ENCODE measurements around the gene FYB2. TPM values are rescaled to one million over a fixed set of nuclear protein-coding genes. Genes with fewer than 3 reads are reported as not detected.

FYB2 gene
- polyA plus RNA-seq, 1 donor (not counting 4 experiments of a cell fraction or from before 2014, with no cell fraction given): not detected

DNA sequence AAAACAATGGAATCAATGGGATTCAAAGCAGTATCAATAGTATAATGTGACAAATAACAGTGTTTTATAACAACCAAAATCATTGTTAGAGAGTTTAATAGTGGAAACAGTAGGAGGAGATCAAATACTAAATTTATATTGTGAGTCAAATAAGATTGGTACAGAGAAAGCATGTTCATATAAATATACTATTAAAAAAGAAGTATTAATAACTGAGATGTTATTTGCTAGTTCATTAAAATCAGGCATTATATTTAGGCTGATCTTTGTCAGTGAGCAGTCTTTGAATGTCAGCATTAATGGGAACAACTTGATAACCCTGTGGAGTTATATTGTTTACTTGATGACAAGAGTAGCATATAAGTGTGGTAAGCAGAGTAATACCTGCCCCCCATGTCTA is 143.4 kb downstream of the FYB2 start:
- dilution Hi-C loops (cut with MboI; ENCODE audit: extremely low pct_ligation_motif_present, low sequenced_read_pairs): no loop called here
- TF ChIP-seq, protein P1, sequence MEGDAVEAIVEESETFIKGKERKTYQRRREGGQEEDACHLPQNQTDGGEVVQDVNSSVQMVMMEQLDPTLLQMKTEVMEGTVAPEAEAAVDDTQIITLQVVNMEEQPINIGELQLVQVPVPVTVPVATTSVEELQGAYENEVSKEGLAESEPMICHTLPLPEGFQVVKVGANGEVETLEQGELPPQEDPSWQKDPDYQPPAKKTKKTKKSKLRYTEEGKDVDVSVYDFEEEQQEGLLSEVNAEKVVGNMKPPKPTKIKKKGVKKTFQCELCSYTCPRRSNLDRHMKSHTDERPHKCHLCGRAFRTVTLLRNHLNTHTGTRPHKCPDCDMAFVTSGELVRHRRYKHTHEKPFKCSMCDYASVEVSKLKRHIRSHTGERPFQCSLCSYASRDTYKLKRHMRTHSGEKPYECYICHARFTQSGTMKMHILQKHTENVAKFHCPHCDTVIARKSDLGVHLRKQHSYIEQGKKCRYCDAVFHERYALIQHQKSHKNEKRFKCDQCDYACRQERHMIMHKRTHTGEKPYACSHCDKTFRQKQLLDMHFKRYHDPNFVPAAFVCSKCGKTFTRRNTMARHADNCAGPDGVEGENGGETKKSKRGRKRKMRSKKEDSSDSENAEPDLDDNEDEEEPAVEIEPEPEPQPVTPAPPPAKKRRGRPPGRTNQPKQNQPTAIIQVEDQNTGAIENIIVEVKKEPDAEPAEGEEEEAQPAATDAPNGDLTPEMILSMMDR (optimal IDR thresholded peaks at IDR 0.05 in 1 of 3, IDR thresholded peaks at IDR 0.05 in 1 of 3, conservative IDR thresholded peaks at IDR 0.05 in 1 of 3; ENCODE audit: extremely low read depth in 1 of 3, insufficient read depth in 2 of 3, low read length in 3 of 3): no peak
- TF ChIP-seq EZH2 (IDR thresholded peaks at IDR 0.05; ENCODE audit: low read length): no peak
- FAIRE-seq: no peak

GRCh38 chr1:56672579-56672978 is 146.6 kb downstream of the FYB2 start:
- FAIRE-seq: no peak
- dilution Hi-C loops (cut with MboI; ENCODE audit: extremely low pct_ligation_motif_present, low sequenced_read_pairs): no loop called here
- H2AFZ ChIP-seq (ENCODE audit: control insufficient read depth, low read length): no peak overlapping the region

More for the DNA sequence above, 143.4 kb downstream of the FYB2 start:
- H3K9me3 ChIP-seq (ENCODE audit: control insufficient read depth, low read depth, low read length): no peaks in the 10 kb centered on the region
- no peaks in the 10 kb centered on the region for H3K4me1 ChIP-seq (ENCODE audit: control insufficient read depth, extremely low read depth, insufficient read depth, low read length)
- H4K20me1 ChIP-seq (ENCODE audit: control insufficient read depth, extremely low read depth, insufficient read depth, low read length): no peaks in the 10 kb centered on the region
- no peaks in the 10 kb centered on the region for H3K36me3 ChIP-seq (ENCODE audit: control insufficient read depth in 2 of 2, extremely low read depth in 1 of 2, insufficient read depth in 2 of 2, low read length in 2 of 2)
- H2AFZ ChIP-seq (ENCODE audit: control insufficient read depth, low read length): no peak overlapping the region
- H3K9me1 ChIP-seq (ENCODE audit: control insufficient read depth, extremely low read depth, insufficient read depth, low read length): no peaks in the 10 kb centered on the region
- H3K27me3 ChIP-seq (ENCODE audit: control insufficient read depth, extremely low read depth, insufficient read depth, low read length): no peaks in the 10 kb centered on the region
- no peak overlapping the region for H3K9ac ChIP-seq (ENCODE audit: control insufficient read depth, extremely low read depth, insufficient read depth, low read length)
- no peak overlapping the region for H3K4me2 ChIP-seq (ENCODE audit: control insufficient read depth, extremely low read depth, insufficient read depth, low read depth, low read length)
- H3K4me3 ChIP-seq (ENCODE audit: control insufficient read depth in 2 of 3, extremely low read depth in 1 of 3, insufficient read depth in 2 of 3, low read depth in 1 of 3, low read length in 3 of 3): no peak overlapping the region
- DNase-seq (ENCODE audit: low read depth, low spot score): no peak
- no peak overlapping the region for H3K27ac ChIP-seq (ENCODE audit: control insufficient read depth, insufficient read depth, low read length)
- H3K79me2 ChIP-seq (ENCODE audit: control insufficient read depth, insufficient read depth, low read length): no peaks in the 10 kb centered on the region

More at GRCh38 chr1:56672579-56672978, 146.6 kb downstream of the FYB2 start:
- Histone ChIP-seq H3K9ac (ENCODE audit: control insufficient read depth, extremely low read depth, insufficient read depth, low read length) (no peak overlapping the region), H3K9me1 (ENCODE audit: control insufficient read depth, extremely low read depth, insufficient read depth, low read length) (no peaks in the 10 kb centered on the region), H3K9me3 (ENCODE audit: control insufficient read depth, low read depth, low read length) (no peaks in the 10 kb centered on the region), H3K4me3 (ENCODE audit: control insufficient read depth in 2 of 3, extremely low read depth in 1 of 3, insufficient read depth in 2 of 3, low read depth in 1 of 3, low read length in 3 of 3) (no peak overlapping the region), H3K4me1 (ENCODE audit: control insufficient read depth, extremely low read depth, insufficient read depth, low read length) (no peaks in the 10 kb centered on the region), H3K79me2 (ENCODE audit: control insufficient read depth, insufficient read depth, low read length) (no peaks in the 10 kb centered on the region), H3K27ac (ENCODE audit: control insufficient read depth, insufficient read depth, low read length) (no peak overlapping the region), H3K4me2 (ENCODE audit: control insufficient read depth, extremely low read depth, insufficient read depth, low read depth, low read length) (no peak overlapping the region), H3K36me3 (ENCODE audit: control insufficient read depth in 2 of 2, extremely low read depth in 1 of 2, insufficient read depth in 2 of 2, low read length in 2 of 2) (no peaks in the 10 kb centered on the region), H4K20me1 (ENCODE audit: control insufficient read depth, extremely low read depth, insufficient read depth, low read length) (no peaks in the 10 kb centered on the region), H3K27me3 (ENCODE audit: control insufficient read depth, extremely low read depth, insufficient read depth, low read length) (no peaks in the 10 kb centered on the region)
- no peak for DNase-seq (ENCODE audit: low read depth, low spot score)
- TF ChIP-seq, protein P1 (optimal IDR thresholded peaks at IDR 0.05 in 1 of 3, IDR thresholded peaks at IDR 0.05 in 1 of 3, conservative IDR thresholded peaks at IDR 0.05 in 1 of 3; ENCODE audit: extremely low read depth in 1 of 3, insufficient read depth in 2 of 3, low read length in 3 of 3): no peak
- no peak for TF ChIP-seq EZH2 (IDR thresholded peaks at IDR 0.05; ENCODE audit: low read length)
